Nephron (organoid): ENCODE measurements around the gene ASPG.

Experiments used
- H3K27ac Mint-ChIP-seq, 3 experiments: 2 replicates each; pipeline ENCODE4 v1.8.0; 2020; ENCODE audit warnings: mixed read lengths in 3 of 3, mild to moderate bottlenecking in 2 of 3, moderate library complexity in 1 of 3
- H3K27me3 Mint-ChIP-seq: 2 replicates; pipeline ENCODE4 v1.8.0; 2021; ENCODE audit warnings: low read depth, mild to moderate bottlenecking, moderate library complexity, mixed read lengths
- H3K36me3 Mint-ChIP-seq: 2 replicates; pipeline ENCODE4 v1.8.0; 2020; ENCODE audit warnings: low read depth, mixed read lengths
- H3K4me1 Mint-ChIP-seq: 2 replicates; pipeline ENCODE4 v1.8.0; 2020; ENCODE audit warnings: mixed read lengths
- H3K4me3 Mint-ChIP-seq, 3 experiments: 2 replicates each; pipeline ENCODE4 v1.8.0; 2020; ENCODE audit warnings: mild to moderate bottlenecking in 3 of 3, mixed read lengths in 3 of 3, moderate library complexity in 2 of 3
- H3K9me3 Mint-ChIP-seq: 2 replicates; pipeline ENCODE4 v1.8.0; 2020; ENCODE audit warnings: mixed read lengths
- TF ChIP-seq, protein P1 (sequence below), 3 experiments: fragments of 200-600 bp; sonication (generic); IDR thresholded peaks; one replicate each; pipeline ENCODE4 v1.5.0; 2021; ENCODE audit warnings: antibody characterized with exemption in 3 of 3; ENCODE audit not compliant: unreplicated experiment in 3 of 3

Gene ASPG

DNA sequence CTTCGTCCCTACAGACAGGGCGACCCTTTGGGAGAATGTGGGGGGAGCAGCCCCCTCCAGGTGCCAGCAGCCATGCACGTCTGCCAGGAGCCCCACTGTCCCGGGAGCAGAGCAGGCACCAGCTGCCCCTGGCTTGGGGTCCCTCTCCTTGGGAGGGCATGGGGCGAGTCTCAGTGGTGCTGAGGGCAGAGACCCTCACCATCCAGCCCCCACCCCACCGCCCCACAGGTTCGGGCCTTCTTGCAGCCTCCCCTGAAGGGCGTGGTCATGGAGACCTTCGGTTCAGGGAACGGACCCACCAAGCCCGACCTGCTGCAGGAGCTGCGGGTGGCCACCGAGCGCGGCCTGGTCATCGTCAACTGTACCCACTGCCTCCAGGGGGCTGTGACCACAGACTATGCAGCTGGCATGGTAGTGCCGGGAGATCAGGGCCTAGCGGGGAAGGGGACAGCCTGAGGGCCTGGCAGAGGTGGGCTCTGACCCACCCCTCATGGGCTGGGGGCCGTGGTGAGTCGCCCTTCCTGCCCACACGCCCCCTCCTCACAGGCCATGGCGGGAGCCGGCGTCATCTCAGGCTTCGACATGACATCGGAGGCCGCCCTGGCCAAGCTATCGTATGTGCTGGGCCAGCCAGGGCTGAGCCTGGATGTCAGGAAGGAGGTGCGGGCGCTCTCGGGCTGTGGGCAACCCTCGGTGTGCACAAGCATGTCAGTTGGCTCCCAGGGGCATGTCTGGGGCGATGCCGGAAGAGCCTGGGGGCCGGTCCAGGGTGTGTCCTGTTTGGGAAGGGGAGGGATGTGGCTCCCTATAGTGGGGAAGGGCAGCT lies 18.8 kb downstream of the ASPG start:
- Mint-ChIP-seq H3K36me3 (no peaks in the 10 kb centered on the region), H3K27me3 (peaks cover 7% of the 10 kb centered on the region), H3K27ac (no peak overlapping the region), H3K4me1 (no peaks in the 10 kb centered on the region), H3K9me3 (no peaks in the 10 kb centered on the region), H3K4me3 (no peak overlapping the region)
- TF ChIP-seq, protein P1, sequence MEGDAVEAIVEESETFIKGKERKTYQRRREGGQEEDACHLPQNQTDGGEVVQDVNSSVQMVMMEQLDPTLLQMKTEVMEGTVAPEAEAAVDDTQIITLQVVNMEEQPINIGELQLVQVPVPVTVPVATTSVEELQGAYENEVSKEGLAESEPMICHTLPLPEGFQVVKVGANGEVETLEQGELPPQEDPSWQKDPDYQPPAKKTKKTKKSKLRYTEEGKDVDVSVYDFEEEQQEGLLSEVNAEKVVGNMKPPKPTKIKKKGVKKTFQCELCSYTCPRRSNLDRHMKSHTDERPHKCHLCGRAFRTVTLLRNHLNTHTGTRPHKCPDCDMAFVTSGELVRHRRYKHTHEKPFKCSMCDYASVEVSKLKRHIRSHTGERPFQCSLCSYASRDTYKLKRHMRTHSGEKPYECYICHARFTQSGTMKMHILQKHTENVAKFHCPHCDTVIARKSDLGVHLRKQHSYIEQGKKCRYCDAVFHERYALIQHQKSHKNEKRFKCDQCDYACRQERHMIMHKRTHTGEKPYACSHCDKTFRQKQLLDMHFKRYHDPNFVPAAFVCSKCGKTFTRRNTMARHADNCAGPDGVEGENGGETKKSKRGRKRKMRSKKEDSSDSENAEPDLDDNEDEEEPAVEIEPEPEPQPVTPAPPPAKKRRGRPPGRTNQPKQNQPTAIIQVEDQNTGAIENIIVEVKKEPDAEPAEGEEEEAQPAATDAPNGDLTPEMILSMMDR (IDR thresholded peaks at IDR 0.05; ENCODE audit: unreplicated experiment in 3 of 3) = no peak

DNA sequence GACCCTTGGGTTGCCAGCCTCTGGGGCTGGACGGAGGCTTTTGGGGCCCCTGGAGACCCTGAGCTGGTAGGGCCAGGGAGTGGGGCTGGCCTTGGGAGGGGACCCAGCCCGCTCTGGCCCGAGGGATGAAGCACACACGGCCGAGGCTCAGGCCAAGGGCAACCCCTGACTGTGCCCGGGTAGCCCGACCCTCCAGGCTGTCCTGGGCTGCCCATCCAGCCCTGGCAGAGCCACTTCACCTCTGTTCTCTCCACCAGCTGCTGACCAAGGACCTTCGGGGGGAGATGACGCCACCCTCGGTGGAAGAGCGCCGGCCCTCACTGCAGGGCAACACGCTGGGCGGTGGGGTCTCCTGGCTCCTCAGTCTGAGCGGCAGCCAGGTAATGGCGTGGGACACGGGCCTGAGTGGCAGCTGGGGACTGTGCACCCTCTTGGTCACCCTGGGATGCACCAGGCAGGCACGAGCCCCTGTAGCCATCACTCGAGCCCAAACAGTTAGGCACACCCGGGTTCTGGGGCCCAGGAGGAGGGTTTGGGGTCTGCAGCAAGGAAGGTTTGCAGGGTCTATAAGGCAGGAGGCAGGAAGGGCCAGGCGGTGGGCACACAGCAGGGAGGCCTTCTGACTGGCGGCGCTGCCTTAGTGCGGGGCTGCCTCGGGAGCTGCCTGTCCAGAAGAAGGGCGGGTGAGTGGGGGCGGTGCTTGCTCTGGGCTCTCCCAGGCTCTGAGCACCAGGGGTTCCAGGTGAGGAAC lies 19.7 kb downstream of the ASPG start:
- H3K36me3 Mint-ChIP-seq = no peaks in the 10 kb centered on the region
- H3K4me1 Mint-ChIP-seq = no peaks in the 10 kb centered on the region
- TF ChIP-seq, protein P1 (IDR thresholded peaks at IDR 0.05; ENCODE audit: unreplicated experiment in 3 of 3) = no peak
- H3K27me3 Mint-ChIP-seq = peaks cover 9% of the 10 kb centered on the region
- H3K27ac Mint-ChIP-seq = no peak overlapping the region
- H3K4me3 Mint-ChIP-seq = no peak overlapping the region
- no peaks in the 10 kb centered on the region for H3K9me3 Mint-ChIP-seq

DNA sequence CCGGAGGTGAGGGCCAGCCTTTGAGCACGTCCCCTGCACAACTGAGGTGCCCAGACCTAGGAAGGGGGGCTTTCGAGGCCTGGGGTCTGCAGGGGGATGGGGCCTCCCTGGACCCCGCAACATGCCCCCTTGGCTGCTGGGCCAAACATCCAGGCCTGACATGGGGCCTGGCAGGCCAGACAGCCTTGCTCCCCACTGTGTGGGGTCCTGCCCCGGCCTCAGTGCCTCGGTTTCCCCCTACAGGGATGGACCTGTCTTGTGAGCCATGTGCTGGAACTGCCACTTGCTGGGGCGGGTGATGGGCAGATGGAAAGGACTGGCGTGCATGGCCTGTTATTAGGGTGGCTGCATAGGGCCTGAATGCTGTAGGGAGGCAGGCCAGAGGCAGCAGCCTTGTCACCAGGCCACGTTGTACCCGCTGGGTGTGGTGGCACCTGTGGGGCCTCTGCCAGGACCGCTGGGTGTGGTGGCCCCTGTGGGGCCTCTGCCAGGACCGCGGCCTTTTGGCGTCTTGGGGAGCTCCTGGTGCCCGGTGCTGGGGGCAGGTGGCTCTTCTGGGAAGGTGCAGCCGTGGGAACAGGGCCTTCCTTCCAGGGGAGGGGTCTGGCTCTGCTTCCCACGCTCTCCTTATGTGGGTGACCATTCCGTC lies 20.4 kb downstream of the ASPG start:
- H3K4me1 Mint-ChIP-seq = no peaks in the 10 kb centered on the region
- H3K4me3 Mint-ChIP-seq = no peak overlapping the region
- TF ChIP-seq, protein P1 (IDR thresholded peaks at IDR 0.05; ENCODE audit: unreplicated experiment in 3 of 3) = no peak
- H3K27me3 Mint-ChIP-seq = peaks cover 11% of the 10 kb centered on the region
- H3K27ac Mint-ChIP-seq = no peak overlapping the region
- H3K36me3 Mint-ChIP-seq = no peaks in the 10 kb centered on the region
- H3K9me3 Mint-ChIP-seq = no peaks in the 10 kb centered on the region

DNA sequence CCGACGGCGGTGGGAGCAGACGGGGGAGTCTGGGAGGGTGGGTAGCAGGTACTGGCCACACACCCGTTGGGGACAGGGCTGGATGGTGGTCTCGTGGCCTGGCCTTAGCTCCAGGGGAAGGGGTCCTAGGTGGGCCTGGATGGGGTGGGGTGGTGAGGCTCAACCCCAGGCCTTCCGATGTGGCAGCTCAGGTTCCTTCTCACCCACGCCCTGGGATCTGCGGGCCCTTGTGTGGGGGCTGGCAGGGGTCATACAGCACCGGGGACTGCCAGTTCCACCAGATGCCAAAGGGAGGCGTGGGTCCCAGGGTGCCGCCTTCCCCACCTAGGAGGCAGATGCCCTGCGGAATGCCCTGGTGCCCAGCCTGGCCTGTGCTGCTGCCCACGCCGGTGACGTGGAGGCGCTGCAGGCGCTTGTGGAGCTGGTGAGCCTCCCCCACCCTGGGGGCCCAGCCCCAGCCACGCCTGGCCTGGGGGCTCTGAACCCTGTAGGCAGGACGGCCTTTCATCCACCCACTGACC lies 21.0 kb downstream of the ASPG start:
- Mint-ChIP-seq H3K27me3 (peaks cover 15% of the 10 kb centered on the region), H3K36me3 (no peaks in the 10 kb centered on the region), H3K9me3 (no peaks in the 10 kb centered on the region), H3K4me3 (no peak overlapping the region), H3K27ac (no peak overlapping the region), H3K4me1 (no peaks in the 10 kb centered on the region)
- TF ChIP-seq, protein P1 (IDR thresholded peaks at IDR 0.05; ENCODE audit: unreplicated experiment in 3 of 3) = no peak

DNA sequence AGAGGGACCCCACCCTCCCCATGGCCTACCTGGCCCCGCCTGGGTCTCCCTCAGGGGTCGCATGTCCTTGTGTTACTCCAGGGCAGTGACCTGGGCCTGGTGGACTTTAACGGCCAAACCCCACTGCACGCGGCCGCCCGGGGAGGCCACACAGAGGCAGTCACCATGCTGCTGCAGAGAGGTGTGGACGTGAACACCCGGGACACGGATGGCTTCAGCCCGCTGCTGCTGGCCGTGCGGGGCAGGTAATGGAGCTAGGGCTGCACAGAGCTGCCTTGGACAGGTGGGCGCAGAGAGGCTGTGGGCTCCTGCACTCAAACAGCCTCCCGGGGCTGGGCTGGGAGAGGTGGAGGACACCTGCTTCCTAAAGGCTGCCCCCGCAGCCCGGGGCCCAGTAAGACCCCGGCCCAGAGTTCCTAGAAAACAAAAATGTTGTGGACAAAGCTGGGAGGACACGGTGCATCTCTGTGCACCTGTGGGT lies 21.6 kb downstream of the ASPG start:
- no peaks in the 10 kb centered on the region for H3K4me1 Mint-ChIP-seq
- no peaks in the 10 kb centered on the region for H3K36me3 Mint-ChIP-seq
- TF ChIP-seq, protein P1 (IDR thresholded peaks at IDR 0.05; ENCODE audit: unreplicated experiment in 3 of 3) = no peak
- H3K4me3 Mint-ChIP-seq = no peak overlapping the region
- peaks cover 15% of the 10 kb centered on the region for H3K27me3 Mint-ChIP-seq
- no peak overlapping the region for H3K27ac Mint-ChIP-seq
- H3K9me3 Mint-ChIP-seq = no peaks in the 10 kb centered on the region
